Nephron progenitor cell (in vitro differentiated cells): ENCODE results near the gene APOBEC3A.
"Not testable (repeated sequence)": the region's sequence is repeated elsewhere in the genome, so short reads cannot be mapped to it uniquely, and the experiment has no call there.

Experiments used
- DNase-seq: peaks from one replicate; pipeline ENCODE4 v3.0.0; 2021
- H3K27ac Mint-ChIP-seq: 2 replicates; pipeline ENCODE4 v1.8.0; 2021; ENCODE audit warnings: mild to moderate bottlenecking, moderate library complexity, mixed read lengths
- H3K27me3 Mint-ChIP-seq: 2 replicates; pipeline ENCODE4 v1.8.0; 2021; ENCODE audit warnings: mild to moderate bottlenecking, low read depth, mixed read lengths; ENCODE audit not compliant: poor library complexity
- H3K36me3 Mint-ChIP-seq: 2 replicates; pipeline ENCODE4 v1.8.0; 2021; ENCODE audit warnings: low read depth, mixed read lengths
- H3K4me1 Mint-ChIP-seq: 2 replicates; pipeline ENCODE4 v1.8.0; 2021; ENCODE audit warnings: mixed read lengths
- H3K4me3 Mint-ChIP-seq: 2 replicates; pipeline ENCODE4 v1.8.0; 2021; ENCODE audit warnings: mild to moderate bottlenecking, moderate library complexity, mixed read lengths
- H3K9me3 Mint-ChIP-seq: 2 replicates; pipeline ENCODE4 v1.8.0; 2021; ENCODE audit warnings: mild to moderate bottlenecking, moderate library complexity, mixed read lengths
- TF ChIP-seq, protein P1 (sequence below): fragments of 200-600 bp; sonication (generic); IDR thresholded peaks from 2 replicates; pipeline ENCODE4 v1.5.0; 2021; ENCODE audit warnings: antibody characterized with exemption

Gene APOBEC3A

DNA sequence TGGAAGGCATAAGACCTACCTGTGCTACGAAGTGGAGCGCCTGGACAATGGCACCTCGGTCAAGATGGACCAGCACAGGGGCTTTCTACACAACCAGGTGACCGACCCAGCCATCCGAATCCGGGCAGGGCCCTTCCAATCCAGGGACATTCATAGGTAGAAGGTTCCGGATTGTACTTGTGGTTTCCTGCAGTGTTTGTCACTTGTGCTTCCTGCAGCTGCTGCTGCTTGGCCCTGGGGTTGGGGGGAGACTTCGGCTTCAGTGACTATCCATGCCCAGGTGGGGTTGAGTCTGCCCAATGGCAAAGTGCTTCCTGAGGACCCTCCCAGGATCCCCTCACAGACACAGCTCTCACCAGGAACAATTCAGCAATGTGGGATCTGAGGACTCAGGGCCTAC is 2.2 kb downstream of the APOBEC3A start:
- DNase-seq, result no peak
- peaks cover 22% of the 10 kb centered on the region for H3K4me1 Mint-ChIP-seq
- H3K27ac Mint-ChIP-seq, result no peak overlapping the region
- H3K36me3 Mint-ChIP-seq, result no peaks in the 10 kb centered on the region
- no peak overlapping the region for H3K4me3 Mint-ChIP-seq
- TF ChIP-seq, protein P1, sequence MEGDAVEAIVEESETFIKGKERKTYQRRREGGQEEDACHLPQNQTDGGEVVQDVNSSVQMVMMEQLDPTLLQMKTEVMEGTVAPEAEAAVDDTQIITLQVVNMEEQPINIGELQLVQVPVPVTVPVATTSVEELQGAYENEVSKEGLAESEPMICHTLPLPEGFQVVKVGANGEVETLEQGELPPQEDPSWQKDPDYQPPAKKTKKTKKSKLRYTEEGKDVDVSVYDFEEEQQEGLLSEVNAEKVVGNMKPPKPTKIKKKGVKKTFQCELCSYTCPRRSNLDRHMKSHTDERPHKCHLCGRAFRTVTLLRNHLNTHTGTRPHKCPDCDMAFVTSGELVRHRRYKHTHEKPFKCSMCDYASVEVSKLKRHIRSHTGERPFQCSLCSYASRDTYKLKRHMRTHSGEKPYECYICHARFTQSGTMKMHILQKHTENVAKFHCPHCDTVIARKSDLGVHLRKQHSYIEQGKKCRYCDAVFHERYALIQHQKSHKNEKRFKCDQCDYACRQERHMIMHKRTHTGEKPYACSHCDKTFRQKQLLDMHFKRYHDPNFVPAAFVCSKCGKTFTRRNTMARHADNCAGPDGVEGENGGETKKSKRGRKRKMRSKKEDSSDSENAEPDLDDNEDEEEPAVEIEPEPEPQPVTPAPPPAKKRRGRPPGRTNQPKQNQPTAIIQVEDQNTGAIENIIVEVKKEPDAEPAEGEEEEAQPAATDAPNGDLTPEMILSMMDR, result no peak
- peaks cover 30% of the 10 kb centered on the region for H3K27me3 Mint-ChIP-seq
- no peaks in the 10 kb centered on the region for H3K9me3 Mint-ChIP-seq

DNA sequence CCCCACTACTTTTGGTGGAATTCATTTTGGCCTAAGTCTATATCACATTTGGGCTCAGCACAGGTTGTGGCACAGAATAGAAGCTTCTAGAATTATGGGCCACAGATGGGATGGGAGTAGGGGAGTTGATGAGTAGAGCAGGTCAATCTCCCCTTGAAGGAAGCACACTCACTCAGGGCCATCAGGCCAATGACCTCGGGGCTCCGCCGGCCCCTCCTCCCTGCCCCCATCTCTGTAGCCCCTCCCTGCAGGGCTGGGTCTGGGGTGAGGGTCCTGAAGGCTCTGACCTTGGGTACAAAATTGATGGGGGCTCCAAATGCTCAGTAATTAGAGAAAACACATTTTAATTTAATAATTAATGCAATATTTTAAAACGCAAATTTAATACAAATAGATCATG is 3.3 kb downstream of the APOBEC3A start:
- not testable (repeated sequence) for H3K36me3 Mint-ChIP-seq, DNase-seq, H3K27ac Mint-ChIP-seq

DNA sequence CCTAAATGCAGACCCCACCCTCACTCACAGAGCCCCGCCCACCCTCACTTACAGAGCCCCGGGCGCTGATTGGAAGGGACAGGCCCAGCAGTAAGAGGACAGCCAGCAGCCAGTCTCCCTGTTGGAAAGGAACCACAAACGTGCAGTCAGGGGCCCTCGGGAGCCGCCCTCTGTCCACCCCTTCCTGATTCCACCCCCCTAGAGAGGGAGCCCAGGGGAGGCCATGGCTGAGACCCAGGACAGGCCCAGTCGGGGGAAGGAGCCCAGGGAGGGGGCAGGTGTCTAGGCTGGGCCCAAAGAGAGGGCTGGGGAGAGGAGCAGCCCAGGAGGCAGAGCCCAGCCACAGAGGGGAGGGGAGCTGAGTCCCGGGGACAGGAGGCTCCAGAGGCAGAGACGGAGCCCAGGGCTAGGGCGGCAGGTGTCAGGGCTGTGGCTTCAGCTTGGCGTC is 5.9 kb downstream of the APOBEC3A start:
- not testable (repeated sequence) for H3K9me3 Mint-ChIP-seq, H3K4me3 Mint-ChIP-seq, H3K27ac Mint-ChIP-seq, H3K36me3 Mint-ChIP-seq
- peak; percentile 55 for DNase-seq
- H3K27me3 Mint-ChIP-seq, result peaks cover 17% of the 10 kb centered on the region
- peaks cover 38% of the 10 kb centered on the region for H3K4me1 Mint-ChIP-seq

More for the DNA sequence above, 3.3 kb downstream of the APOBEC3A start:
- H3K4me3 Mint-ChIP-seq, H3K9me3 Mint-ChIP-seq: not testable (repeated sequence)
- H3K4me1 Mint-ChIP-seq, result peaks cover 27% of the 10 kb centered on the region
- peaks cover 29% of the 10 kb centered on the region for H3K27me3 Mint-ChIP-seq

DNA sequence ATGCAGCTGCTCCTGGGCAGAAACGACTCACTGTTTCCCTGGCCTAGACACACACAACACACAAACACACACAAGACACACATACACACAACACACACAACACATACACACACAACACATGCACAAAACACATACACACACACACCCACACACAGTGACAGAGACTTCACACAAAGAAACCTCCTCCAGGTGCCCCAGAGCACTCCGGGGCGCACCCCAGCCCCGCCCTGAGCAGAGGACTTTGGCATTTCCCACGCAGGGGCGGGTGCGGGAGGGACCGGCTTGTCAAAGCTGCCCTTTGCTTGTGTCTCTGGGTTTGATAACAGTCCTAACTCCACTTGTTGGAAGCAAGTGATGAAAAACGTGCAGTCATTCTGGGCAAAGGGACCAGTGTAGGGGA is 6.5 kb downstream of the APOBEC3A start:
- Mint-ChIP-seq H3K27me3 (peaks cover 11% of the 10 kb centered on the region), H3K4me1 (peaks cover 38% of the 10 kb centered on the region), H3K27ac (no peak overlapping the region), H3K9me3 (no peaks in the 10 kb centered on the region), H3K36me3 (no peaks in the 10 kb centered on the region), H3K4me3 (peak overlapping the region; percentile 1)
- DNase-seq, result no peak
- TF ChIP-seq, protein P1, result no peak

- DNase-seq, result no peak
- Mint-ChIP-seq H3K9me3 (no peaks in the 10 kb centered on the region), H3K27me3 (peaks cover 10% of the 10 kb centered on the region), H3K36me3 (no peaks in the 10 kb centered on the region), H3K4me3 (no peak overlapping the region), H3K27ac (no peak overlapping the region), H3K4me1 (peaks cover 42% of the 10 kb centered on the region)
- TF ChIP-seq, protein P1, result no peak
These were observed 6.9 kb downstream of the APOBEC3A start for GRCh38 chr22:38964306-38964705.

DNA sequence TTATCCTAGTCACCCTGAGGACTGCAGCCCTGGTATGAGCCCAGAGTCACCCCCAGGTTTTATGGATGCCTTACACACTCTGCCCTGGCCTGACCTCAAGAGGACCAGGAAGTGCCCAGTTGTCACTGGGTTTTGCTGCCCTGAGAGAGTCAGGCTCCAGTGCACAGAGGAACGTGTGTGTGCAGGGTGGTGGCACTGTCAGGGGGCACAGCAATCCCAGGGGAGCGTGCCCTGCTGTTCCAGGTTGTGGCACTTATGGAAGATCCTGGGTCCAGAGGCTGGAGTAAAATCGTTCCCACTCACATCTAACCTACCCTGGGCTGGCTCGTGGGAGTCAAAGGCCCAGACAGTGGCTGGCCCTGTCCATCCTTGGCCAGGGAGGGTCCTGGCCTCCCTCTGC is 7.6 kb downstream of the APOBEC3A start:
- DNase-seq, result no peak
- Mint-ChIP-seq H3K9me3 (no peaks in the 10 kb centered on the region), H3K36me3 (no peaks in the 10 kb centered on the region), H3K27me3 (peaks cover 17% of the 10 kb centered on the region), H3K4me3 (no peak overlapping the region), H3K27ac (no peak overlapping the region), H3K4me1 (peaks cover 42% of the 10 kb centered on the region)
- TF ChIP-seq, protein P1, result no peak

- H3K27ac Mint-ChIP-seq, result no peak overlapping the region
- no peaks in the 10 kb centered on the region for H3K9me3 Mint-ChIP-seq
- H3K36me3 Mint-ChIP-seq, result no peaks in the 10 kb centered on the region
- DNase-seq, result no peak
- H3K4me3 Mint-ChIP-seq, result no peak overlapping the region
- peaks cover 24% of the 10 kb centered on the region for H3K27me3 Mint-ChIP-seq
- TF ChIP-seq, protein P1, result no peak
- peaks cover 47% of the 10 kb centered on the region for H3K4me1 Mint-ChIP-seq
These were observed 8.4 kb downstream of the APOBEC3A start for GRCh38 chr22:38965614-38966379.
